NCI-H345 treated with DMSO at 0.1 percent for 48 hours (cell line): ENCODE data around the gene KHDRBS2.
A peak's percentile ranks its signal among the peaks of the same experiment; 100 is the strongest.
"Not testable (repeated sequence)": the region's sequence is repeated elsewhere in the genome, so short reads cannot be mapped to it uniquely, and the experiment has no call there.

Experiments used
- DNase-seq: peaks from one replicate; lab custom pipeline; 2025; ENCODE audit not compliant: unreplicated experiment; lab: John Stamatoyannopoulos, UW

Gene KHDRBS2

GRCh38 chr6:61869632-61870400 lies 416.2 kb downstream of the KHDRBS2 start:
- DNase-seq: no peak

GRCh38 chr6:61868507-61869080 lies 417.4 kb downstream of the KHDRBS2 start:
- DNase-seq: no peak

DNA sequence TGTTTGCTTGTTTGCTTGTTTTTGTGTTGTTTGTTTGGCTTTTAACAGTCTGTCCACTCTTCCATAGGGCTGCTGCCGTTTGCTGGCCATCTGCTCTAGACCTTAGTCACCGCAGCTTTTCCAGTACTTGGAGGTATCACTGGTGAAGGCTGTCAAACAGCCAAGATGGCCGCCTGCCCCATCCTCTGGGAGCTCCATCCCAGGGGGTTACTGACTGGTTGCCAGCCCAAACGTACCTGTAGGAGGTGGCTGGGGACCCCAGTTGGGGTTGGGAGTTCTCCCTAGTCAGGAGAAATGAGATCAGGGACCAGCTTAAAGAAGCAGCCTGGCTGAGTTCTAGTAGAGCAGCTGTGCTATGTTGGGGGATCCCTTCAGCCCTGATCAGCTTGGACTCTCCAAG lies 418.4 kb downstream of the KHDRBS2 start:
- DNase-seq: no peak

- no peak for DNase-seq
Observed at GRCh38 chr6:61857541-61857940, 428.5 kb downstream of the KHDRBS2 start.

- no peak for DNase-seq
Observed at GRCh38 chr6:61841958-61842357, 444.1 kb downstream of the KHDRBS2 start.

DNA sequence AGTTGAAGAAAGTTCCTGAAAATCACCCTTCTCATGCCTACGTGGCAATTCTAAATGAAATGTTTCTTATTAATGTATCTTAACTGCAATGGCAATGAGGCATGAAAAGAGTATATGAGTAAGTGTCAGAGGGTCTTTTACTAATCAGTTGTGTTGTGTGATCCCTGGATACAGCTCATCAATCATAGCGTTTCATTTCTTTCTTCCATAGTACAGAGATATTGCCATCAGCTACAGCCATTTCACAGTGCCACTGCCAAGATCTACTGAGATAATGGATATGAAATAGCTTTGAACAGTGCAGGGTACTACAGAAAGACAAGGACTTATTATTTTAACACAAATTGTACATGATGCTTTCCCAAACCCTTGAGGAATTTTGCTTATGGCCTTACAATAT lies 450.8 kb downstream of the KHDRBS2 start:
- DNase-seq: no peak

DNA sequence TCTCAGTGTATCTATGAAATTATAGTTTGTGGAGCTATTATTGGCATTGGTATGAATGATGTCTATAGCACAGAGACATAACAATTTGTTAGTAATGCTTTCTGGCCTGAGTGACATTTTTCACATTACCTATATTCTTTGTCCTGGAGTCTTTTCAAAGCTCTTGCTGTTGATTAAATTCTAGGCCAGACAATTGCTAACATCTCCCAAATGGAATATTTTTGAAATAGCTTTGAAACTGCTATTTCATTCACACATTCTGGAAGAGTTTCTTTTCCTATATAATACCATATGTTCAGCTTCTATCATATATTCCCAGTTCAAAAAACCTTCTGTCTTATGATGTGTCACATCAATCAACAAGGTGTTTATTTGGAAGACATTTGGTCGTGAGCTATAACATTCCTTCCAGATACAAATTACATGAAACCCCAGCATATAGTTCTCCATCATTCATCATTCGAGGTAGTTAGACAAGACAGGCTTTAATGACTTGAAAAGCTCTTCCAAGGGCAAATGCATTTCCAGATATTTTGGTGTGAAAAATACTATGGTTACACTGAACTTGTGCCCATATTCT lies 452.8 kb downstream of the KHDRBS2 start:
- no peak for DNase-seq

DNA sequence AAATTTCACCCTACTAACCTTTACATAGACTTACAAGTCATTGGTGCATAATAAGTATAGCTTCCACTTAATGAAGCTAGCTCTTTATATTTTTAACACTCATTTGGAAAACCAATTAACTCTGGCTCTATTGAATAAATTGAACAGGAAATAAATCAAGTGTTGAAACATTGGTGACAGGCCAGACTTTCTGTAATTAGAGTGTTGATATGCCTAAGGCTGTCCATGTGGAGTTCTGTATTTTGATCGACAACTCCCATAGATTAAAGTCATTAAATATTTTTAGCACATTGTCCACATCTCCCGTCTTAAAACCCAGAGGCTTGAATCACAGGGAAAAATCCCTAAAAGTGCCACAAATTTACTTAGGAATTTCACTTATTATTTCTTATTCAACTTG lies 468.3 kb downstream of the KHDRBS2 start:
- DNase-seq: no peak

GRCh38 chr6:61810047-61810446 lies 476.0 kb downstream of the KHDRBS2 start:
- no peak for DNase-seq

GRCh38 chr6:61809004-61809595 lies 476.9 kb downstream of the KHDRBS2 start:
- peak; percentile 10 for DNase-seq

DNA sequence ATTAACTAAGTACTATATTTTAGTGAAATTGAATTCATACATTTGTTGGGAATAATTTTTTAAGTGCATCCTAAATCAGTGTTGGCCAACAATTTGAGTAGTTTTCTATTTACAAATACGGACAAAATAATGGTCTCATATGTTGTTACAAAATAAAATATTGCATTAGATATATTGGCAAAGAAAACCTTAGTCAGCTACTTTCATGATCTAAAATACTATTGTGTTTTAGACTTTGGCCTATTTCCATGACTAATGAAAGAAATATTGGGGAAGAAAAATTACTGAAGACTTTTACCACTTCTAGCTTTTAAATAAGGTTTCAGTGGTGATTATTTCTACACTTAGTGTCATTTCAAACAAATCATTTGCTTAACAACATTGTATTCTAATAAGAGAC lies 498.0 kb downstream of the KHDRBS2 start:
- DNase-seq: no peak

DNA sequence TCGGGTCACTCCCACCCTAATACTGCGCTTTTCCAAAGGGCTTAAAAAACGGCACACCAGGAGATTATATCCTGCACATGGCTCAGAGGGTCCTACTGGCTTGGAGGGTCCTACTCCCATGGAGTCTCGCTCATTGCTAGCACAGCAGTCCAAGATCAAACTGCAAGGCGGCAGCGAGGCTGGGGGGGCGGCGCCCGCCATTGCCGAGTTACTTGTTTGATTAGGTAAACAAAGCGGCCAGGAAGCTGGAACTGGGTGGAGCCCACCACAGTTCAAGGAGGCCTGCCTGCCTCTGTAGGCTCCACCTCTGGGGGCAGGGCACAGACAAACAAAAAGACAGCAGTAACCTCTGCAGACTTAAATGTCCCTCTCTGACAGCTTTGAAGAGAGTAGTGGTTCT lies 516.6 kb downstream of the KHDRBS2 start:
- not testable (repeated sequence) for DNase-seq

DNA sequence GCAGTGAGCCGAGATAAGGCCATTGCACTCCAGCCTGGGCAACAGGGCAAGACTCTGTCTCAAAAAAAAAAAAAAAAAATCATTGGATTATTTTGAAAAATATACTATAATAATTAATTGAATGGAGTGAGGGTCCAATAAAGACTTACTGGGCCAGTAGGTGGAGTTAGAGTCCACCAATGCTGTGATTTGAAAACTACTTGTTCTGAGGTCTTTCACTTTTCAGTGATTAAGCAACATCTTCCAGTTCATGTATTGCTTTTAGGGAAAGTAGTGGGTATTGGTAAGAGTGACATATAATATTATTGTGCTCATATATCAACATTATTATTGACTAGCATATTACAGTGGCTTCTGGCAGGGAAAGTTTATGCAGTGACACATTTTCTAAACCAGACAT lies 530.3 kb downstream of the KHDRBS2 start:
- no peak for DNase-seq

DNA sequence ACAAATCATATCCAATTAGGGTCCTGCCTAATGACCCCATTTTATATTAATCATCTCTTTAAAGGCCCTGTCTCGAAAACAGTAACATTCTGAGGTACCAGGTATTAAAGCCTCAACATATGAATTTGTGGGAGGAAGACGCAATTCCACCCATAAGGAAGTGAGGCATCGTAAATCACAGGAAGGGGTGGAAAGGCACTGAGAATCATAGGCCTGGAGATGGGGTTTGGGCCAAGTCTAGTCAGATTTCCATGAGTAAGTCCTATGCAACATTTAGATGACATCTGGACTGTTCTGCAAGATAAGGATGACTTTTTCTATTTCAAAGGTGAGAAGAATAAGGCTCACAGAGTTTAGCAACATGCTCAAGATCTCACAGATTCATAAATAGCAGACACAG lies 534.0 kb downstream of the KHDRBS2 start:
- DNase-seq: no peak

DNA sequence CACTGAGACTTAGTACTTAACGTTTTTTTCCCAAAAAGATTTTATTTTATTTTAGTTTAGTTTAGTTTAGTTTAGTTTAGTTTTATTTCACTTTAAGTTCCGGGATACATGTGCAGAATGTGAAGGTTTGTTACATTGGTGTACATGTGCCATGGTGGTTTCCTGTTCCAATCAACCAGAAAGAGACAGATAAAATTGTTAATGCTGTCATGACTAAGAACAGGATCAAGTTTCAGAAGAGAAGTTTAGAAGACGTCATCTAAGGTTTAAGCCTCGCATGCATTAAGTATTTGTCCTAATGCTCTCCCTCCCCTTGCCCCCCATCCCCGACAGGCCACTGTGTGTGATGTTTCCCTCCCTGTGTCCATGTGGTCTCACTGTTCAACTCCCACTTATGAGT lies 540.0 kb downstream of the KHDRBS2 start:
- DNase-seq: no peak

DNA sequence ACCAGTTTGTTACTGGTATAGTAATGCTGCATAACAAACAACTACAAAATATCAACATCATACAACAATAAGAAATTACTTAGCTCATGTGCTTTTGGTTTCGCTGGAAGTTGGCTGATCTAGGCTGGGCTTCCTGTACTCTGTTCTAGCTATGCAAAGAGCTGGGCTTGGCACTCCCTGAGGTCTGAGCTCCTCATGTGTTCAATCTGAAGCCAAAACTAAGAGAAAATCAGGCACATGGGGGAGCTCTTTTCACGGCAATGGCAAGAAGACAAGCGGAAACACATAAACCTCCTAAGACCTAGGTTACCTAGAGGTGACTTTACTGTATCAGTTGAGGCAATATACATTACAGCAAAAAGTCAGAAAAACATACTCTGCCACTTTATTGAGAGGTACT lies 574.2 kb downstream of the KHDRBS2 start:
- DNase-seq: no peak

DNA sequence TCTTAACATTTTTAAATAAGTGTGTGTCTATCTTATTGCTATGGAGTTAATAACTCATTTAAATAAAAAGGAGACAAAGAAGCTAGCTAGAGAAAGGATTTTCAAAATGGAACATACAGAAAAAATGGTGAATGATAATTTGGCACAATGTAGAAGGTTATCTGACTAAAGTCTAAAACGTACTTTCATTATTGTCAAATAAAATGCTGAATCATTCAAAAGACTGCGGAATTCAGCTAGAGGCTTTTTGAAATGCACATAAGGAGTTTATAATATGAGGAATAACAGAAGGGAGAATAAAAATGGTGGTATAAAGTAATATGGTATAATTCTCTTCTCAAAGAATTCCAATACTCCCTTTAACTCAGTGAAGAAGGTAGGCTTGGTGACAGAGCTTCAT lies 597.9 kb downstream of the KHDRBS2 start:
- DNase-seq: no peak

DNA sequence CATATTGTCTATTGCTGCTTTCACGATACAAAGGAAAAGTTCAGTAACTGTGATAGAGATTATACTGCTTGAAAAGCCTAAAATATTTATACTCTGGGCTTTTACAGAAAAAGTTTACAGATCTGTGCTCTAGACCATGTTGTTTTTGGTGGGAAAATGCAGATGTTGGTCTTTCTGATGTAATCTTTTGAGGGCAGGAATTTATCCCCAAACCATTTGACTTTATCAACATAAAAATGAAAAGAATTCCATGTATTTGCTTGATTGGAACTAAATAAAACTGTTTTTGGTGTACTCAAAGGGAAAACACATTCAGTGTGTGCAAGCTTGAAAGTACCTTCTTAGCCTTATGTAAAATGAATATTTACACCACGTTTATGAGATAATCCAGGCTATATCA lies 603.5 kb downstream of the KHDRBS2 start:
- DNase-seq: no peak

- no peak for DNase-seq
Observed at GRCh38 chr6:61679625-61680024, 606.4 kb downstream of the KHDRBS2 start.

- DNase-seq: no peak
Observed at GRCh38 chr6:61675734-61676133, 610.3 kb downstream of the KHDRBS2 start.

- no peak for DNase-seq
Observed at GRCh38 chr6:61649845-61650244, 636.2 kb downstream of the KHDRBS2 start.

- DNase-seq: no peak
Observed at GRCh38 chr6:61640463-61640862, 645.6 kb downstream of the KHDRBS2 start.
